B cell (primary cell): Measurements from ENCODE around the gene PES1. TPM values are rescaled to one million over a fixed set of nuclear protein-coding genes. Genes with fewer than 3 reads are reported as not detected.

Experiments used
- ATAC-seq: fragments of 200-7000 bp; cut with Tn5 transposase; one replicate; pipeline ENCODE4 v1.10.0; 2021; ENCODE audit warnings: low read depth, mild to moderate bottlenecking, moderate number of reproducible peaks, moderate library complexity
- CTCF ChIA-PET: fragments of 350-600 bp; sonication (Branson Sonifier 250); formaldehyde crosslinking; loops from one replicate; lab custom pipeline; 2021; ENCODE audit warnings: antibody characterized with exemption, inconsistent platforms; lab: Charles Lee
- POLR2A ChIA-PET: fragments of 350-600 bp; sonication (Branson Sonifier 250); formaldehyde crosslinking; loops from one replicate; lab custom pipeline; 2021; ENCODE audit warnings: antibody characterized with exemption; lab: Charles Lee
- DNase-seq: peaks from one replicate; pipeline ENCODE4 v3.0.0; 2013
- H2AFZ ChIP-seq: 2 replicates; pipeline ENCODE4 v1.6.1; 2012; ENCODE audit warnings: mild to moderate bottlenecking, low read depth, low read length; ENCODE audit not compliant: insufficient read depth, poor library complexity, severe bottlenecking
- H3K27ac ChIP-seq, 2 donors: 1 replicate in 1 of 2; 2 replicates in 1 of 2; pipeline ENCODE4 v1.5.1; 2012 to 2013; ENCODE audit warnings: low read length in 2 of 2, mild to moderate bottlenecking in 2 of 2, moderate library complexity in 1 of 2
- H3K27me3 ChIP-seq, 4 experiments: fragments of 200-600 bp in 1 of 4; sonication (generic) in 1 of 4; replicated peaks in 1 of 4; 1 replicate in 2 of 4; 2 replicates in 2 of 4; pipeline versions ENCODE4 v1.6.1 to v1.7.0; 2013 to 2016; ENCODE audit warnings: low read length in 3 of 4, mild to moderate bottlenecking in 2 of 4, mixed read lengths in 1 of 4, moderate library complexity in 1 of 4; ENCODE audit not compliant: insufficient read depth in 4 of 4, control insufficient read depth in 3 of 4; ENCODE audit errors: control extremely low read depth in 1 of 4
- H3K36me3 ChIP-seq, 2 experiments: replicated peaks in 1 of 2; 1 replicate in 1 of 2; 2 replicates in 1 of 2; pipeline versions ENCODE4 v1.6.1 to v1.7.1; 2013; ENCODE audit warnings: low read length in 1 of 2; ENCODE audit not compliant: insufficient read depth in 2 of 2, control insufficient read depth in 1 of 2; ENCODE audit errors: control extremely low read depth in 1 of 2, extremely low read depth in 1 of 2
- H3K4me1 ChIP-seq, 2 donors: fragments of 200-600 bp in 1 of 2; sonication (generic) in 1 of 2; 1 replicate in 1 of 2; 2 replicates in 1 of 2; pipeline versions ENCODE4 v1.5.1 to v1.6.1; 2013 to 2017; ENCODE audit warnings: low read length in 2 of 2; ENCODE audit not compliant: control insufficient read depth in 2 of 2, insufficient read depth in 2 of 2
- H3K4me2 ChIP-seq: replicated peaks from 2 replicates; pipeline ENCODE3; 2012; ENCODE audit warnings: mild to moderate bottlenecking, low read depth, low read length; ENCODE audit not compliant: poor library complexity, severe bottlenecking
- H3K4me3 ChIP-seq, 5 experiments: fragments of 200-600 bp in 1 of 5; sonication (generic) in 1 of 5; 1 replicate in 3 of 5; 2 replicates in 2 of 5; pipeline versions ENCODE4 v1.5.1 to v1.7.0; 2011 to 2016; ENCODE audit warnings: low read length in 4 of 5, mild to moderate bottlenecking in 4 of 5, low read depth in 2 of 5, control low read depth in 1 of 5, moderate library complexity in 1 of 5; ENCODE audit not compliant: insufficient read depth in 1 of 5; ENCODE audit errors: control extremely low read depth in 1 of 5, extremely low read depth in 1 of 5
- H3K79me2 ChIP-seq: fragments of 200-600 bp; sonication (generic); one replicate; pipeline ENCODE4 v1.6.0; 2016; ENCODE audit warnings: low read length; ENCODE audit not compliant: control insufficient read depth, insufficient read depth
- H3K9ac ChIP-seq: fragments of 200-600 bp; sonication (generic); 2 replicates; pipeline ENCODE4 v1.6.1; 2017; ENCODE audit warnings: mild to moderate bottlenecking, low read length, moderate library complexity
- H3K9me3 ChIP-seq, 3 donors: one replicate each; pipeline versions ENCODE4 v1.6.1 to v1.7.1; 2013; ENCODE audit warnings: low read length in 2 of 3; ENCODE audit not compliant: control insufficient read depth in 2 of 3, insufficient read depth in 1 of 3; ENCODE audit errors: control extremely low read depth in 1 of 3
- H4K20me1 ChIP-seq: 2 replicates; pipeline ENCODE4 v1.6.0; 2012; ENCODE audit warnings: mild to moderate bottlenecking, low read length; ENCODE audit not compliant: insufficient read depth, control insufficient read depth, poor library complexity, severe bottlenecking
- H3K27ac Mint-ChIP-seq: one replicate; pipeline ENCODE4 v1.8.0; 2021; ENCODE audit warnings: mixed read lengths
- H3K27me3 Mint-ChIP-seq: one replicate; pipeline ENCODE4 v1.8.0; 2021; ENCODE audit warnings: mixed read lengths
- H3K4me1 Mint-ChIP-seq: one replicate; pipeline ENCODE4 v1.8.0; 2021; ENCODE audit warnings: mixed read lengths
- H3K4me3 Mint-ChIP-seq: one replicate; pipeline ENCODE4 v1.8.0; 2021; ENCODE audit warnings: mixed read lengths
- H3K9me3 Mint-ChIP-seq: one replicate; pipeline ENCODE4 v1.8.0; 2022; ENCODE audit warnings: mixed read lengths; ENCODE audit not compliant: insufficient read depth
- CTCF ChIP-seq: fragments of 200-600 bp; IDR thresholded peaks from one replicate; pipeline ENCODE4 v1.8.0; 2022; ENCODE audit warnings: antibody characterized with exemption, mild to moderate bottlenecking
- EZH2 ChIP-seq: IDR thresholded peaks from 2 replicates; pipeline ENCODE4 v1.6.1; 2012; ENCODE audit warnings: borderline replicate concordance, low read depth, mild to moderate bottlenecking, moderate library complexity, low read length; ENCODE audit not compliant: insufficient read depth, poor library complexity, severe bottlenecking
- WGBS: methylation state at CpG from one replicate; pipeline ENCODE4 v1.1.5; 2013; ENCODE audit warnings: missing lambda C conversion rate; ENCODE audit not compliant: insufficient coverage; 5-methylcytosine and 5-hydroxymethylcytosine counted together
- intact Hi-C: fragments of 100-400 bp; cut with micrococcal nuclease; formaldehyde crosslinking; loops from one replicate; pipeline ENCODE4 v1.10.0; 2022
- polyA plus RNA-seq: library from polyadenylated mRNA; depleted of rRNA; stranded (reverse); fragments of >200 nt; gene quantifications from 2 replicates; pipeline ENCODE4 v1.2.3, GENCODE V29; 2012
- total RNA-seq, 2 donors: library from RNA; stranded (reverse); fragments of 120-200 nt in 1 of 2; gene quantifications; 1 replicate in 1 of 2; 2 replicates in 1 of 2; pipeline versions ENCODE4 v1.2.3 to v1.2.4, GENCODE V29; 2013 to 2022

PES1 gene
- total and polyA plus RNA-seq, 2 donors (not counting 1 experiment from before 2014, with no cell fraction given), result 38.1 to 75.2 TPM

- CTCF ChIA-PET, result interaction anchor here (1.1 to 1.2 kb wide), 2 partner anchors 27 to 120 kb away, joined by 3 read pairs; no protein-coding TSS in a partner anchor
- no peaks in the 10 kb centered on the region for H4K20me1 ChIP-seq
- peak; percentile 56 for ATAC-seq
- TF ChIP-seq CTCF (peak; percentile 76), EZH2 (no peak)
- peak overlapping the region; percentile 85 for H2AFZ ChIP-seq
- peaks cover 29% of the 10 kb centered on the region for H3K4me1 Mint-ChIP-seq
- H3K4me3 Mint-ChIP-seq, result peak overlapping the region; percentile 73
- peak overlapping the region; percentile 20 for H3K27ac Mint-ChIP-seq
- peaks cover 18 to 42% of the 10 kb centered on the region in 2 donors for H3K4me1 ChIP-seq
- no peaks in the 10 kb centered on the region for H3K36me3 ChIP-seq
- no peaks in the 10 kb centered on the region for H3K9me3 ChIP-seq
- intact Hi-C loops, result loop anchor here (2.0 kb wide), 2 partner anchors 29 to 89 kb away; partner anchors contain the start of genes OSBP2 and SLC35E4
- H3K27ac ChIP-seq, result no peak overlapping the region
- no peaks in the 10 kb centered on the region for H3K79me2 ChIP-seq
- peak; percentile 60 for DNase-seq
- no peaks in the 10 kb centered on the region for H3K27me3 ChIP-seq
- no peak overlapping the region for H3K4me3 ChIP-seq
- H3K9ac ChIP-seq, result no peak overlapping the region
- H3K4me2 ChIP-seq, result peak overlapping the region; percentile 97
- peaks cover 11% of the 10 kb centered on the region for H3K27me3 Mint-ChIP-seq
- whole genome bisulfite sequencing, result 0% methylated on average over 3 of the region's 9 CpGs
- H3K9me3 Mint-ChIP-seq, result no peaks in the 10 kb centered on the region
- POLR2A ChIA-PET, result interaction anchor here (1.4 kb wide), 1 partner anchor 14 kb away, joined by 3 read pairs; the partner anchor contains the start of gene PES1
Measured at GRCh38 chr22:30605449-30606110, 13.9 kb upstream of the PES1 start.

DNA sequence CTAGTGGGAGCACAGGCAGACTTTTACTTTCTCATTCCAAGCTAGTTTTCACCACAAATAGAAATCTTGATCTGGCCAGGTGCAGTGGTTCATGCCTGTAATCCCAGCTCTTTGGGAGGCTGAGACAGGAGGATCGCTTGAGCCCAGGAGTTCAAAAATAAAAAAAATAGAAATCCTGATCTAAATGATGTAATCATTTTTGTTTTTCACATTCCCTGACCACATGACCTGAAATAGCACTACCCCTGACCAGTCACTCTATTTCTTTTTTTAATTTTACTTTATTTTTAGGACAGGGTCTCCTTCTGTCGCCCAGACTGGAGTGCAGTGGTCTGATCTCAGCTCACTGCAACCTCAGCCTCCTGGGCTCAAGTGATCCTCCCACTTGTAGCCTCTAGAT lies 13.0 kb upstream of the PES1 start:
- intact Hi-C loops, result no loop called here
- Histone ChIP-seq H4K20me1 (no peaks in the 10 kb centered on the region), H3K4me3 (no peak overlapping the region), H3K27ac (no peak overlapping the region), H3K4me2 (no peak overlapping the region), H2AFZ (no peak overlapping the region), H3K36me3 (no peaks in the 10 kb centered on the region), H3K27me3 (no peaks in the 10 kb centered on the region), H3K79me2 (no peaks in the 10 kb centered on the region), H3K9ac (no peak overlapping the region), H3K9me3 (no peaks in the 10 kb centered on the region), H3K4me1 (peaks cover 18 to 42% of the 10 kb centered on the region in 2 donors)
- TF ChIP-seq EZH2 (no peak), CTCF (no peak)
- peaks cover 7% of the 10 kb centered on the region for H3K27me3 Mint-ChIP-seq
- POLR2A ChIA-PET, result no interaction called here
- peaks cover 29% of the 10 kb centered on the region for H3K4me1 Mint-ChIP-seq
- no peak overlapping the region for H3K27ac Mint-ChIP-seq
- DNase-seq (no peak), ATAC-seq (no peak)
- CTCF ChIA-PET, result interaction anchor here (1.5 kb wide), 1 partner anchor 30 kb away, joined by 5 read pairs; no protein-coding TSS in a partner anchor
- no peaks in the 10 kb centered on the region for H3K9me3 Mint-ChIP-seq
- no peak overlapping the region for H3K4me3 Mint-ChIP-seq
- 83% methylated on average over 1 of the region's 2 CpGs for WGBS
